Activated effector memory CD4-positive, alpha-beta T cell treated with anti-CD3 and anti-CD28 coated beads, Interleukin-2, amount 50 U/mL, for 16 hours (primary cell): ENCODE data around the gene TMPO.
"Not testable (repeated sequence)": the region's sequence is repeated elsewhere in the genome, so short reads cannot be mapped to it uniquely, and the experiment has no call there.

Source experiments
- DNase-seq: peaks from one replicate; pipeline ENCODE4 v3.0.0-alpha.2; 2020

Gene TMPO

DNA sequence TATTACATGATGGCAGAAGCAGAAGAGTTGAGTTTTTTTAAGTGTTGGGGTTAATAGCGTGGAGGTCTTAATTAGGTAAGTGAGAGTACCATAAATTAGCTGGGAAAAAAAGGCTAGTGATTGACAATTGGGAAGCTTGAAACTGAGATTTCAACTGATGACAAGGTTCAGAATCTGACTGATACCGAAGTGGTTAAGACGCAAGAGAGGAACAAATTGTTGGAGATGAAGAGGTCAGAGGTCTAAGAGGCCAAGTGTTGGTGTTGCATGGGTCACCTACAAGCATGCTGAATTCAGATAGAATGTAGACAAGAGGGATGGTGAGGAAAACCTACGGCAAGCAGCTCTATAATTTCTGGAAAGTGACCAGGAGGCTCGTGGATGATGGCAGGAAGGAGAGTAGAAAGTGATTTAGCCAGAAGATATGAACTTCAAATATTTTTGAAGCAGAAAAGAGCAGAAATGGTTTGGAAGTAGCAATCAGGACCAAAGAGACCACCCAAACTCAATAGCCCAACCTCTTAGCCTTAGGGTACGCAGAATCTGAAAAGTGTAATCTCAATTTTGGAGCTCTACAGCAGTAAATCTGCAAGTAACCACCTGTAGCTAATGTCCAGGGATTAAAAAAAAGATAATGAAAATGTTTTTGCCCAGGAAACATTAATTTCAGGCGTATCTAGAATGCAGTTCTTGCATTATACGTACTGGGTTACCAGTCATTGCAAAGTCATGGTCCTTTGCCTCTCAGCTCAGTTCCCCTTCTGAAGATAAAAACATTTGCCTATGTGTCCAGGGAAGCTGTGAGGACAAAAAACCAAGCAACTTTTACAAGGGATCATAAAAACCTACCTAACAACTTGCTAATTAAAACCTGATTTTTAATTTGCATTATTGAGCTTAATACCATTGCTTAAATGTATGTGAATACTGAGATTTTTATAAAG lies 1.7 kb upstream of the TMPO start:
- DNase-seq = no peak

DNA sequence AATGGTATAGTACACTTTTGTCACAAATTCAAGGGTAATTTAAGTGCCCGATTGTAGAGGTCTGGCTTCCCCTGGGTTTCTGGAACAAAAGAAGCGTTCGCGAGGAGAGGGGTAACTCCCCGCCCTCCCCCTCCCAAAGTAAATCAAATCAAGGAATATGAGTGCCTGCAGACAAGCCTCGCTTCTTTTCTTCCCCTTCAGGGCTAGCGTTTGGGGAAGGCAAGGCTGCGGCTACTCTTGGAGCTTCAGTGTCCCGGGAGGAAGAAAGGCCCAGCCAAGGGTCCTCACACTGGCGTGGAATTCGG lies 456 bp upstream of the TMPO start:
- DNase-seq = no peak

DNA sequence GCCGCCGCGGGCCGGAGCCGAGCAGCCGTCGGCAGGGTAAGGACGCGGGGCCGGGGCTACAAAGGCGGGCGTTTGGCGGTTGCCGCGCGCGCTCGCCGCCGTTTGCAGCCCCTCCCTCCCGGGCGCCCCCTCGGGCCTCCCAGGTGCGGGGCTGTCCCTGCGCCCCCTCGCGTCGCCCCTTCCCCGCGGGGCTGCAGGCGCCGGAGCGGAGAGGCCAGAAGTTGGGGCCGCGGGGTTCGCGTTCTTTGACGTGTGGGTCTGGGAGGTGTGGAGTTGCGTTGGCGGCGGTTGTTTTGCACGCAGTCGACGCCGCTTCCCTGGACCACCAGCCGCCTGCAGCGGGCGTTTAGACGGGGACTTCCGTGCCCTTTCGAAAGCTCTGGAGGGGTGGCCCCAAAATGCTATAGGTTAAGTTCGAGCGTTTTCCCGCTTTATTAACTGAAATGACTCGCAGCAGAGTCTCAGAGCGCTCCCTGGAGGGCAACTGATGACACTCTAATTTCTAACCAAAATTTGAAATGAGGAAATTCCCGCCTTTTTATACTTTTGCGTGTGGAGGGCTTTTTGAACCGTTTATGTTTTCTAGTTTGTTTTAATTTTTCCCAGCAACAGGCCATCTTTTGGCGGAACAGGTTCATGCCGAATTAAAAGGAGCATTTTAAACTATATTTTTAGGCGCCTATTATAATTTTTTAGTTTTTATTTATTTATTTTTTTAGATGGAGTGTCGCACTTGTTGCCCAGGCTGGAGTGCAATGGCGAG lies 902 bp downstream of the TMPO start:
- peak; percentile 93 for DNase-seq

DNA sequence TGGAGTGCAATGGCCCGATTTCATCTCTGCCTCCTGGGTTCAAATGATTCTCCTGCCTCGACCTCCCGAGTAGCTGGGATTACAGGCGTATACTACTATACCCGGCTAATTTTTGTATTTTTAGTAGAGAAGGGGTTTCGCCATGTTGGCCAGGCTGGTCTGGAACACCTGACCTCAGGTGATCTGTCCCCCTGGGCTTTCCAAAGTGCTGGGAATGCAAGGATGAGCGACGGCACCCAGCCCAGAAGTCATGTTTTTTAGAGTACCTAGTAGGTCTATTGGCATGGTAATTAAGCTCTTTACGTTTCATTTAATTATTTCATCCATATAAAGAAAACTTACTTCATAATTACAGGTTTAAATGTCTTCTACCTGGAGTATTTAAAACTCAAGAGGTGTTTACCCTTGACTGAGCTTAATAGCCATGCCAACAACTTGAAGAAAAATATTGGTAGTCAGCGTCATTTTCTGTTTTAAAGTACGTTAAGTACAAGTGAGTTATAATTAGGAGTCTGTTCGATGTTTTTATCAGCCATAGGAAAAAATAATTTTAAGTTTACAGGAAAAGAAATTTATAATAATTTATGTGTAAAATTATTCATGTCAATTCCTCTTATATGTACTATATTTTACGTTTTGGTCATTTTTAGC lies 4.0 kb downstream of the TMPO start:
- no peak for DNase-seq

DNA sequence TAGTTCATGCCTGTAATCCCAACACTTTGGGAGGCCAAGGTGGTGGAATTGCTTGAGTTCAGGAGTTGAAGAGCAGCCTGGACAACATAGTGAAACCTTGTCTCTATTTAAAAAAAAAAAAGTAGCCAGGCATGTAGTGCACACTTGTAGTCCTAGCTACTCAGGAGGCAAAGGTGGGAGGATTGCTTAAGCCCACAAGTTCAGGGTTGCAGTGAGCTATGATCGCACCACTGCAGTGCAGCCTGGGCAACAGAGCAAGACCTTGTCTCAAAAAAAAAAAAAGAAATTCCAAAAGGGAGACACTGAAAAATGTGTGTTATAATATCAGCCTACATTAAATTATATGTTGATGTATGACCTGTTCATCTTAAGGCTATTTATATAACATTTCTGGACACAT lies 14.7 kb downstream of the TMPO start:
- DNase-seq = no peak

DNA sequence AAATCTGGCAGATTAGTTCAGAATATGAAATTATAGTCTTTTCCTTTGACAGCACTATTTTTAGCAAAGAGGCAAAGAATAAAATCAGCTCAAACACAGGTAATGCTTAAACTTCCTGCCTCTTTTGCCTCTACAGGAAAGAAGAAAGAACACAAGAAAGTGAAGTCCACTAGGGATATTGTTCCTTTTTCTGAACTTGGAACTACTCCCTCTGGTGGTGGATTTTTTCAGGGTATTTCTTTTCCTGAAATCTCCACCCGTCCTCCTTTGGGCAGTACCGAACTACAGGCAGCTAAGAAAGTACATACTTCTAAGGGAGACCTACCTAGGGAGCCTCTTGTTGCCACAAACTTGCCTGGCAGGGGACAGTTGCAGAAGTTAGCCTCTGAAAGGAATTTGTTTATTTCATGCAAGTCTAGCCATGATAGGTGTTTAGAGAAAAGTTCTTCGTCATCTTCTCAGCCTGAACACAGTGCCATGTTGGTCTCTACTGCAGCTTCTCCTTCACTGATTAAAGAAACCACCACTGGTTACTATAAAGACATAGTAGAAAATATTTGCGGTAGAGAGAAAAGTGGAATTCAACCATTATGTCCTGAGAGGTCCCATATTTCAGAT lies 17.4 kb downstream of the TMPO start:
- no peak for DNase-seq

DNA sequence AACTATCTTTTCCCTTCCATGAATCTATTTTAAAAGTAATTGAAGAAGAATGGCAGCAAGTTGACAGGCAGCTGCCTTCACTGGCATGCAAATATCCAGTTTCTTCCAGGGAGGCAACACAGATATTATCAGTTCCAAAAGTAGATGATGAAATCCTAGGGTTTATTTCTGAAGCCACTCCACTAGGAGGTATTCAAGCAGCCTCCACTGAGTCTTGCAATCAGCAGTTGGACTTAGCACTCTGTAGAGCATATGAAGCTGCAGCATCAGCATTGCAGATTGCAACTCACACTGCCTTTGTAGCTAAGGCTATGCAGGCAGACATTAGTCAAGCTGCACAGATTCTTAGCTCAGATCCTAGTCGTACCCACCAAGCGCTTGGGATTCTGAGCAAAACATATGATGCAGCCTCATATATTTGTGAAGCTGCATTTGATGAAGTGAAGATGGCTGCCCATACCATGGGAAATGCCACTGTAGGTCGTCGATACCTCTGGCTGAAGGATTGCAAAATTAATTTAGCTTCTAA lies 18.4 kb downstream of the TMPO start:
- DNase-seq = no peak

DNA sequence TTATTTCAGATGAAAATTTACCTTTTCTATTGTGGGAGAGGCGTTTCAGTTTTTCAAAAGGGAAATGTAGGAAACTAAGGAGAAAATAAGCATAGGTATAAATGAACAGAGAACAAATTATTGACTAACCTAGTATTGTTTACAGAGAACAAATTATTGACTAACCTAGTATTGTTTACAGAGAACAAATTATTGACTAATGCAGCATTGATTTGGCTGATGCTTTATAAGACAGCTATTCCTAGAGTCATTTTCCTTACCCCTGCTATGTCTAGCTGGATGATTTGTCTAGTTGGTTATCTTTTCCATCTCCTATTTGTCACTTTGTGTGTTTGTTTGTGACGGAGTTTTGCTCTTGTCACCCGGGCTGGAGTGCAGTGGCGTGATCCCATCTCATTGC lies 22.6 kb downstream of the TMPO start:
- no peak for DNase-seq

DNA sequence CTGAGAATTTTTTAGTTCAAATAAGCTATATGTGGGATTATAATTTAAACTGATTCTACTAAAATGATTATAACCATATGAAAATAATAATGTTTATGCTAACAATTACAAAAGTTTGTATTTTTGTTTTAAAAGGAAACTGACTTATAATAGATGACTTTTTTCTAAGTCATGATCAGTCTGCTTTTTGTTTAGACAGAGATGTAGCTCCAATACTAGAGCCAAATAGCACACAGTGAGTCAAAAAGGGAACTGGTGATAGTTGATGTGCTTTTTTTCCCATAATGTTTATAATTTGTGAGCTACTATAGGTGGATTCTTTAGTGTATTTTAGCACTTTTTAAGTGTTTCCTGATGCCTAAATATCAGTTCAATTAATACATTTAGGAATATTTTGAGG lies 28.3 kb downstream of the TMPO start:
- DNase-seq = no peak

DNA sequence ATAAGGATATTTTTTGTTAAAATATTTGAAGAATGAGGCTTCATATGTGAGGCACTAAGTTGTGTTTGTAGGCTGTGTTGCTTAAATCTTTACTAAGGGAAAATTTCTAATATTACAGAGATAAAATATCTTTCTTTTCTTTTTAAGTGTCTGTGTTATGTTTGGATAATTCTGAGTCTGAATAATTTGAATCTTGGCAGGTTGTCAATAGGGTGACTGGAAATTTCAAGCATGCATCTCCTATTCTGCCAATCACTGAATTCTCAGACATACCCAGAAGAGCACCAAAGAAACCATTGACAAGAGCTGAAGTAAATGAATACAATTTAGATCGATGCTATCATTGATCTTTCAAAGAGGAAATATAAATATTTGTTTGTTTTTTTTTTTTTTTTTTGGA lies 29.4 kb downstream of the TMPO start:
- DNase-seq = no peak

DNA sequence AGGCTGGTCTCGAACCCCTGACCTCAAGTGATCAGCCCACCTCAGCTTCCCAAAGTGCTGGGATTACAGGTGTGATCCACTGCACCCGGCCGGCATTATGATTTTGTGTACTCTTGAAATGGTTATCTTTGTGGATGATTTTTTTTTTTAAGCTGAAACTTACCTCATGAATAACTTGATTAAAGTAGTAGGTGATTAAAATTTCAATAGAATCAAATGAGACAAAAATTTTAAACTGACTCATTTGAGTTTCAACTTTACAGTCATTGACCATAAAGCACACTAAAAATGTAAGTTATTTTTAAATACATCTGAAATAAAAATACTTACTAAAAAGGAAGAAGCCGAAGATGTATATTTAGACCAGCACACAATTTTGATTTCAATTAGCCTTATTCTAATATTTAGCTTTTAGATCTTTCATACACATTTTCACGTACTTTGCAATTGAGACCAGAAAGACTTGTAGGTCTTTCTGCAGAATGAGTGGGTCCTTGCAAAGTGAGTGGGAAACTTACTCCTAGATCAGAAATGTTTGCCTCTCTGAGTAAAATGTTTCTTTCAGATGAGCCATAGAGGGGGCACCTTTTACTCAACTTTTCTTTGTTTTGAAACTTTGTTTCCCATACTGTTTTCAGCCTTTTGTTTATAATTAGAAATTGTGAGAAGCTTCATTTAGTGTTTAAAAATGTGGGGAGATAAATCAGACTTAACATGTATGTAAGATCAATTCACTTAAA lies 34.2 kb downstream of the TMPO start:
- no peak for DNase-seq

DNA sequence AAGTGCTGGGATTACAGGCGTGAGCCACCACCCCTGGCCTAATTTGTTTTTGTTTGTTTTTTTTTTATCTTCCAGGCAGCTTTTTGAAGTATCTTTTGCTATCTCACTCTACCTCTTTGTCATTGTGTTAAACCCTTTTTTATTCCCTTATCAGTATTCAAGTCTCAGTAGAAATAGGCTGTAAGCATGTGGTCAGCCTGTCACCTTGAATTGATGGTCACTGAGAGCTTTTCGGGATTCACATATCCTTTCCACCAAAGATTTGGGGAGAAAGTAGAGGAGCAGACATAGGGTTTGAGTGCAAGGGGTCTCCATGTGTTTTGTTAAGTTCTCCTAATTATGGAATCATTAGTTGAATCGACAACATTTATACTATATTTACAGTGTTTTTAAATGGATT lies 36.4 kb downstream of the TMPO start:
- no peak for DNase-seq

DNA sequence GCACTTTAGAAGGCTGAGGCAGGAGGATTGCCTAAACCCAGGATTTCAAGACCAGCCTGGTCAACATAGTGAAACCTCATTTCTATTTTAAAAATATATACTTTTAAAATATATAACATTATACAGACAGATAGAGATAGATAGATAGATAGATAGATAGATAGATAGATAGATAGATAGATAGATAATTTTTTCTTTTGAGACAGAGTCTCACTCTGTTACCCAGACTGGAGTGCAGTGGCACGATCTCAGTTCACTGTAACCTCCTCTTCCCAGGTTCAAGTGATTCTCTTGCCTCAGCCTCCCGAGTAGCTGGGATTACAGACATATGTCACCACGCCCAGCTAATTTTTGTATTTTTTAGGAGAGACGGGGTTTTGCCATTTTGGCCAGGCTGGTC lies 42.7 kb downstream of the TMPO start:
- DNase-seq = not testable (repeated sequence)

DNA sequence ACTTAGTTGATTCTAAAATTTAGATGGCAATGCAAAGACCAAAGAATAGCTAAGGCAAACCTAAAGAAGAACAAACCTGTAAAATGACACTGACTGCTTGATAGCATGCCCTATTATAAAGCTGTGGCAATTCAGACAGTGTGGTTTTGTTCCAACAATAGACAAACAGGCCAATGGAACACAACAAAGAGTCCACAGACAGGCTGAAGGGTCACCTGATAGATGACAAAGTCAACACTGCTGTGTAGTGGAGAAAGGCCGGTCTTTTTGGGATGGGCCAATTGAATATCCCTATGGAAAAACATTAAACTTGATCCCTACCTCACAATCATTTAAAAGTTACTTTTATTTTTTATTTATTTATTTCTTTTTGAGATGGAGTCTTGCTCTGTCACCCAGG lies 44.3 kb downstream of the TMPO start:
- no peak for DNase-seq

DNA sequence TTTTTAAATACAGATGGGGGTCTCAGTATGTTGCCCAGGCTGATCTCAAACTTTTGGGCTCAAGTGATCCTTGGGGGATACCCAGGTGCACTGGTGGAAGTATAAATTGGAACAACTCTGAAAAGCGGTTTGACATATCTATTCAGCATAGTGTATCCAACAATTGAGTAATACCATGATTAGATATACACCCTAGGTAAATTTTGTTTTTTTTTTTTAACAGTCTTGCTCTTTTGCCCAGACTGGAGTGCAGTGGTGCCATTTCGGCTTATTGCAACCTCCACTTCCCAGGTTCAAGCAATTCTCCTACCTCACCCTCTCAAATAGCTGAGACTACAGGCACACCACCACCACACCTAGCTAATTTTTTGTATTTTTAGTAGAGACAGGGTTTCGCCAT lies 46.5 kb downstream of the TMPO start:
- no peak for DNase-seq

DNA sequence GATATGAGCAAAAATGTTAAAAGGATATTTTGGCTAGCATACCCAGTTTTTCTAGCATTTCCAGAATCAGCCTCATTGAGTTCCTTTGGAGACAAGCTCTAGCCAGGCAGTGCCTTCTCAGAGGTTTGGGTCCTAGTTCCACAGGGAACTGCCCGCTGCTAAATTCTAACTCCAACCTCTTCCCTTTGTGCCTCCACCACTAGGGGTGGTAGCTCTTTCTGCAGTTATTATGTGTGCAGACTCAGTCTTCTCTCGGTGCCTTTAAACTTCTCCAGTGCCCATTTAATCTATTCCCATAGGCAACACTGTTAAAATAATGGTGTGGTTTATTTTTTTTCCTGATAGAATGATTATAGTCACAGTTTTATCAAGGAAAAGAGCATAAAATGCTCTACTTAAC lies 56.6 kb downstream of the TMPO start:
- DNase-seq = no peak

DNA sequence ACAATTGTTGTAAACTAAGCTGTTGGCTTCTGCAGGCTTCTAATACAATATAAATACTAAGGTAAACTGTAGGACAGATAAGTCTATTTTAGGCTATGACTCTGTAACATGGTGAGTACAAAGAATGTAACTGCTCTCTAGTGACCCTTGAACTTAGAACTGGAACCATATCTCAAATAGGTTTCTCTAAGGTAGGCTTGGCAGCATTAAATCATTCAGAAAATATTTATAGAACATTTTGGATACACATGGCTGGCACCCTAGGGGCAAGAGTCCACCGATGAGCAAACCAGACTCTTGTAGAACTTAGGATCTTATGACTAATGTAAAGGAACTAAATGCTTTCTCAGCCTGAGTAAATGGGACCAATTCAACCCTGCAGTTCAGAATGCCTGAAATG lies 58.7 kb downstream of the TMPO start:
- no peak for DNase-seq

DNA sequence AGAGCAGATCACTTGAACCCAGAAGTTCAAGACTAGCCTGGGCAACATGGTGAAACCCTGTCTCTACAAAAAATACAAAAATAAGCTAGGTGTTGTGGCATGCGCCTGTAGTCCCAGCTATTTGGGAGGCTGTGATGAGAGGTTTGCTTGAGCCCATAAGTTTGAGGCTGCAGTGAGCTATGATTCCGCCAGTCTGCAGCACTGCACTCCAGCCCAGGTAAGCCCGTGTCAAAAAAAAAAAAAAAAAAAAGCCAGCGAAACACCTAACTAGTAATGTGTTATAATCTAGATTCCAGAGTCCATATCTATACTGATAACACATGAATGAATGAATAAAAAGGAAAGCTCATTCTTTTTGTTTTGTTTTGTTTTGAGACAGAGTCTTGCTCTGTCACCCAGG lies 59.6 kb downstream of the TMPO start:
- DNase-seq = no peak

DNA sequence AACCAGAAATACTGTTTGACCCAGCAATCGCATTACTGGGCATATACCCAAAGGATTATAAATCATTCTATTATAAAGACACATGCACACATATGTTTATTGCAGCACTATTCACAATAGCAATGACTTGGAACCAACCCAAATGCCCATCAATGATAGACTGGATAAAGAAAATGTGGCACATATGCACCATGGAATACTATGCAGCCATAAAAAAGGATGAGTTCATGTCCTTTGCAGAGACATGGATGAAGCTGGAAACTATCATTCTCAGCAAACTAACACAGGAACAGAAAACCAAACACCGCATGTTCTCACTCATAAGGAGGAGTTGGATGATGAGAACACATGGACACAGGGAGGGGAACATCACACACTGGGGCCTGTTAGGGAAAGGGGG lies 61.4 kb downstream of the TMPO start:
- DNase-seq = not testable (repeated sequence)

DNA sequence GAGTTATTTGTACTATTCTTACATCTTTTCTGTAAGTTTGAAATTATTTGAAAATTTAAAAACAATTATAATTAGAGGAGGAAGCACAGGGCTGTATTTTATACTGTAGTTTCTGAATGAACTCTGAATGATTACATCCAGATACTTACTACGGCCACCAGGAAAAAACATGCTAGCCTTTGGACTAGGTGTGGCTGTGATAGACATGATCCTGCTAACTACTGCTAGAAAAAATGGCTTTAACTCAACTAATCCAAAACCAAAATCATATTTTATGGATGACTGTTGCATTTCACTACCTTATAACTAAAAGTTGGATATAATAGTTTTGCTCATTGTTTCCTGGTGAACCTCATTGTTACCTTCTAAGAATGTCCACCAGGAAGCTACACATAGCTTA lies 63.0 kb downstream of the TMPO start:
- DNase-seq = no peak

DNA sequence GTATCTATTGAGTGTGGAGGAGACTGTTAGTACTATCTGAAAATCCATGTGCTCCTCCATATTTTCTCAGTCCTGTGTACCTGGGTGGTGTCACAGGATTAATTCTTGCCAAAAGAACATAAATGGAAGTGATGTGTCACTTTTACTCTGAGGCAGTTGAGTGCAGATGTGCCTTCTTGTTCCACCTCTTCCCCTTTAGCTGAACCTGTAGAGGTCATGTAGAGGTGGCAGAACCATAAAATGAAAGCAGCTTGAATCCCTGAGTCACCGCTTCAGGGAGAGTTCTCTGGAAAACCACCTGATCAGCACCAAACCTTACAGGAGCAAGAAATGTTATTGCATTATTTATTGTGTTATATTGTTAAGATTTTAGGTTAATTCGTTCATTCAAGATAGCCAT lies 63.4 kb downstream of the TMPO start:
- no peak for DNase-seq

DNA sequence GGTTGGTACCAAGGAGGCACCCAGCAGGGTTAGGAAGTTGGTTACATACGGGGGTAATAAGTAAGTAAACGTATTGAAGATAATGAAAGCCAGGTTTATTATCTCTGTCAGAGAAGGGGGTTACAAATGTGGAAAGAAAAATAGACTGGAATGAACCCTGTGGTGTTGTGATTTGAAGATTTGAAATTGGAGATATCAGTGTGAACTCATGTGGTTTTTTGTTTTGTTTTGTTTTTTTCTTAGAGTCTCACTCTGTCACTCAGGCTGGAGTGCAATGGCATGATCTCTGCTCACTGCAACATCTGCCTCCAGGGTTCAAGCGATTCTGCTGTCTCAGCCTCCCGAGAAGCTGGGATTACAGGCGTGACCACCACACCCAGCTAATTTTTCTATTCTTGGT lies 64.0 kb downstream of the TMPO start:
- no peak for DNase-seq

DNA sequence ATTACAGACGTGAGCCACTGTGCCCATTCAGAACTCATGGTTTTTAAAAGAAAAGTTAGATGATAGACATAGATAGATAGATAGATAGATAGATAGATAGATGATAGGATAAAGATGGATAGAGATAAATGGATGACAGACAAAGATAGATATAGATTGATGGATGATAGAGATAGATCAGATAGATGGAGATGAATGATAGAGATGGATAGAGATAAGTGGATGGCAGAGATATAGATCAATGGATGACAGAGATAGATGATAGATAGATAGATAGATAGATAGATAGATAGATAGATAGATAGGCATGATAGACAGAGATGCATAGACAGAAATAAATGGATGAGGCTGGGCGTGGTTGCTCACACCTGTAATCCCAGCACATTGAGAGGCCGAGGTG lies 64.4 kb downstream of the TMPO start:
- no peak for DNase-seq
